IMR-90 (cell line): ENCODE results near the gene ARHGEF3. TPM values are rescaled to one million over a fixed set of nuclear protein-coding genes. Genes with fewer than 3 reads are reported as not detected.

Experiments used
- ATAC-seq: fragments of 200-7000 bp; cut with Tn5 transposase; 2 replicates; pipeline ENCODE4 v1.9.1; 2020; ENCODE audit warnings: low read depth, mild to moderate bottlenecking, moderate library complexity
- BruUV-seq: library from RNA; stranded (reverse); fragments of 400-500 nt; replicated peaks from 2 replicates; lab custom pipeline; 2021; lab: Mats Ljungman, UMichigan
- CTCF ChIA-PET: fragments of 300-600 bp; formaldehyde crosslinking; extraction: SDS; loops from one replicate; lab custom pipeline; 2021; ENCODE audit warnings: antibody characterized with exemption; lab: Yijun Ruan, JAX
- POLR2A ChIA-PET: fragments of 300-600 bp; sonication (Branson Sonifier 250); formaldehyde crosslinking; loops from one replicate; lab custom pipeline; 2022; ENCODE audit warnings: antibody characterized with exemption; ENCODE audit not compliant: unreplicated experiment; lab: Charles Lee
- DNase-seq: peaks from one replicate; pipeline ENCODE4 v3.0.0; 2013
- H2AFZ ChIP-seq: replicated peaks from 2 replicates; pipeline ENCODE3; 2013; ENCODE audit warnings: low read length, mild to moderate bottlenecking; ENCODE audit not compliant: poor library complexity
- H2AK5ac ChIP-seq: 2 replicates; pipeline ENCODE4 v1.6.1; 2013; ENCODE audit warnings: low read depth, low read length, inconsistent platforms
- H2AK9ac ChIP-seq: replicated peaks from 2 replicates; pipeline ENCODE3; 2013; ENCODE audit warnings: mild to moderate bottlenecking, low read depth, low read length, moderate library complexity; ENCODE audit not compliant: poor library complexity
- H2BK120ac ChIP-seq: 2 replicates; pipeline ENCODE4 v1.6.1; 2013; ENCODE audit warnings: low read depth, low read length, inconsistent platforms
- H2BK15ac ChIP-seq: 3 replicates; pipeline ENCODE4 v1.6.1; 2013; ENCODE audit warnings: low read depth, low read length, inconsistent platforms
- H2BK20ac ChIP-seq: 2 replicates; pipeline ENCODE4 v1.6.1; 2013; ENCODE audit warnings: low read depth, mild to moderate bottlenecking, inconsistent platforms, low read length, moderate library complexity
- H2BK5ac ChIP-seq: 2 replicates; pipeline ENCODE4 v1.6.1; 2013; ENCODE audit warnings: mild to moderate bottlenecking, low read depth, low read length, inconsistent platforms; ENCODE audit not compliant: poor library complexity, severe bottlenecking
- H3K14ac ChIP-seq: replicated peaks from 2 replicates; pipeline ENCODE4 v1.6.1; 2013; ENCODE audit warnings: low read depth, low read length, inconsistent platforms
- H3K18ac ChIP-seq: 2 replicates; pipeline ENCODE4 v1.6.1; 2013; ENCODE audit warnings: low read depth, low read length, control low read depth
- H3K23ac ChIP-seq: 2 replicates; pipeline ENCODE4 v1.6.1; 2013; ENCODE audit warnings: low read depth, low read length, inconsistent platforms
- H3K27ac ChIP-seq: 2 replicates; pipeline ENCODE4 v1.5.1; 2013; ENCODE audit warnings: mild to moderate bottlenecking, control low read depth, low read length; ENCODE audit not compliant: insufficient read depth
- H3K27me3 ChIP-seq: 2 replicates; pipeline ENCODE4 v1.6.1; 2013; ENCODE audit warnings: low read length; ENCODE audit not compliant: control insufficient read depth, insufficient read depth
- H3K36me3 ChIP-seq: 2 replicates; pipeline ENCODE4 v1.6.1; 2013; ENCODE audit warnings: low read length, mixed read lengths; ENCODE audit not compliant: control insufficient read depth, insufficient read depth
- H3K4ac ChIP-seq: 2 replicates; pipeline ENCODE4 v1.6.1; 2013; ENCODE audit warnings: low read depth, low read length, inconsistent platforms
- H3K4me1 ChIP-seq: 2 replicates; pipeline ENCODE4 v1.6.1; 2013; ENCODE audit warnings: low read length, mixed read lengths; ENCODE audit not compliant: control insufficient read depth, insufficient read depth
- H3K4me2 ChIP-seq: 2 replicates; pipeline ENCODE4 v1.6.1; 2013; ENCODE audit warnings: low read depth, mild to moderate bottlenecking, control low read depth, low read length, moderate library complexity
- H3K4me3 ChIP-seq: 2 replicates; pipeline ENCODE4 v1.5.1; 2013; ENCODE audit warnings: low read depth, mild to moderate bottlenecking, control low read depth, low read length, moderate library complexity; ENCODE audit not compliant: insufficient read depth
- H3K56ac ChIP-seq: 2 replicates; pipeline ENCODE4 v1.6.1; 2013; ENCODE audit warnings: low read length, inconsistent platforms; ENCODE audit not compliant: insufficient read depth; ENCODE audit errors: extremely low read depth
- H3K79me1 ChIP-seq, 2 experiments: 2 replicates each; pipeline ENCODE4 v1.6.1; 2013; ENCODE audit warnings: low read length in 2 of 2, inconsistent platforms in 1 of 2, low read depth in 1 of 2
- H3K9ac ChIP-seq: 2 replicates; pipeline ENCODE4 v1.6.1; 2013; ENCODE audit warnings: low read depth, low read length, control low read depth
- H3K9me1 ChIP-seq: 2 replicates; pipeline ENCODE4 v1.6.1; 2013; ENCODE audit warnings: low read length, inconsistent platforms; ENCODE audit not compliant: insufficient read depth
- H3K9me3 ChIP-seq: 2 replicates; pipeline ENCODE4 v1.6.1; 2013; ENCODE audit warnings: low read length; ENCODE audit not compliant: control insufficient read depth, insufficient read depth
- H4K20me1 ChIP-seq: 2 replicates; pipeline ENCODE4 v1.6.1; 2013; ENCODE audit warnings: low read length, inconsistent platforms; ENCODE audit not compliant: insufficient read depth
- H4K5ac ChIP-seq: 2 replicates; pipeline ENCODE4 v1.6.1; 2013; ENCODE audit warnings: mild to moderate bottlenecking, low read depth, low read length, control low read depth
- H4K8ac ChIP-seq, 2 experiments: 2 replicates each; pipeline ENCODE4 v1.6.1; 2013; ENCODE audit warnings: low read depth in 2 of 2, low read length in 2 of 2, control low read depth in 1 of 2, inconsistent platforms in 1 of 2
- H4K91ac ChIP-seq: 2 replicates; pipeline ENCODE4 v1.6.1; 2013; ENCODE audit warnings: low read depth, low read length, inconsistent platforms; ENCODE audit not compliant: insufficient read depth
- BHLHE40 ChIP-seq: fragments of 150-350 bp; IDR thresholded peaks from 2 replicates; pipeline ENCODE4 v1.6.1; 2016; ENCODE audit warnings: mild to moderate bottlenecking, low read depth, low read length
- CTCF ChIP-seq: conservative IDR thresholded peaks from 2 replicates; pipeline ENCODE4 v1.5.1; 2012; ENCODE audit warnings: mild to moderate bottlenecking, low read depth, low read length, improper control_type of control experiment
- ELK1 ChIP-seq: fragments of 150-350 bp; IDR thresholded peaks from 2 replicates; pipeline ENCODE4 v1.6.1; 2016; ENCODE audit warnings: low read depth, mild to moderate bottlenecking, low read length, moderate library complexity, borderline replicate concordance
- MAZ ChIP-seq: IDR thresholded peaks from 2 replicates; pipeline ENCODE4 v1.6.1; 2012; ENCODE audit warnings: low read depth, mild to moderate bottlenecking, low read length, improper control_type of control experiment, moderate library complexity, borderline replicate concordance
- MXI1 ChIP-seq: IDR thresholded peaks from 2 replicates; pipeline ENCODE4 v1.6.1; 2012; ENCODE audit warnings: low read depth, mild to moderate bottlenecking, low read length, moderate library complexity, borderline replicate concordance
- NFE2L2 ChIP-seq: fragments of 150-350 bp; IDR thresholded peaks from 2 replicates; pipeline ENCODE4 v1.6.1; 2016; ENCODE audit warnings: low read depth, mild to moderate bottlenecking, low read length
- POLR2A ChIP-seq: IDR thresholded peaks from 2 replicates; pipeline ENCODE4 v1.6.1; 2012; ENCODE audit warnings: mild to moderate bottlenecking, low read depth, low read length
- RAD21 ChIP-seq: IDR thresholded peaks from 2 replicates; pipeline ENCODE4 v1.6.1; 2012; ENCODE audit warnings: low read length, improper control_type of control experiment
- RCOR1 ChIP-seq: IDR thresholded peaks from 2 replicates; pipeline ENCODE4 v1.6.1; 2012; ENCODE audit warnings: mild to moderate bottlenecking, low read length, improper control_type of control experiment; ENCODE audit not compliant: insufficient replicate concordance
- RFX5 ChIP-seq: IDR thresholded peaks from 2 replicates; pipeline ENCODE4 v1.8.0; 2012; ENCODE audit warnings: low read depth, mild to moderate bottlenecking, low read length, moderate library complexity
- SMC3 ChIP-seq: fragments of 150-350 bp; IDR thresholded peaks from 2 replicates; pipeline ENCODE4 v1.6.1; 2016; ENCODE audit warnings: low read depth, mild to moderate bottlenecking, antibody characterized with exemption, low read length, moderate library complexity
- USF2 ChIP-seq: fragments of 150-350 bp; IDR thresholded peaks from 2 replicates; pipeline ENCODE4 v1.6.1; 2017; ENCODE audit warnings: mild to moderate bottlenecking, antibody characterized with exemption, low read length, low read depth
- WGBS, 2 experiments: methylation state at CpG; one replicate each; pipeline versions ENCODE4 v1.1.5 to v1.1.7; 2013; ENCODE audit warnings: missing lambda C conversion rate in 2 of 2; ENCODE audit not compliant: insufficient read length in 1 of 2; ENCODE audit errors: extremely low coverage in 2 of 2; 5-methylcytosine and 5-hydroxymethylcytosine counted together
- dilution Hi-C: fragments of 300-500 bp; cut with HindIII; formaldehyde crosslinking; loops from one replicate; pipeline ENCODE4 v1.14.3; 2018; ENCODE audit warnings: low sequenced_read_pairs; ENCODE audit not compliant: unreplicated experiment
- in situ Hi-C: fragments of 300-500 bp; cut with MboI; formaldehyde crosslinking; loops from 3 replicates; pipeline ENCODE4 v1.14.3; 2019; ENCODE audit warnings: low sequenced_read_pairs, inconsistent platforms, mixed read lengths
- intact Hi-C: fragments of 100-400 bp; cut with micrococcal nuclease; formaldehyde crosslinking; loops from 2 replicates; pipeline ENCODE4 v1.10.0; 2022
- polyA plus RNA-seq, 3 experiments: library from polyadenylated mRNA; depleted of rRNA; stranded (reverse); fragments of >200 nt; gene quantifications; 2 replicates each; pipeline ENCODE4 v1.2.3, GENCODE V29; 2012; ENCODE audit warnings: low replicate concordance in 1 of 3
- total RNA-seq: library from RNA; depleted of rRNA; stranded (reverse); fragments of >200 nt; gene quantifications from 2 replicates; pipeline ENCODE4 v1.2.3, GENCODE V29; 2012

The ARHGEF3 gene
- total and polyA plus RNA-seq, 2 of the 4 experiments (the other 2 are of a cell fraction): 2.1 to 2.3 TPM

GRCh38 chr3:56751056-56751707, 50.6 kb downstream of the ARHGEF3 start:
- no peak for ATAC-seq
- CTCF ChIA-PET: interaction anchor here (0.6 kb wide), 1 partner anchor 1970 kb away, joined by 5 read pairs; no protein-coding TSS in a partner anchor

More at GRCh38 chr3:56751056-56751707, 50.6 kb downstream of the ARHGEF3 start:
- Histone ChIP-seq H4K20me1 (no peaks in the 10 kb centered on the region), H2BK20ac (no peak overlapping the region), H3K27me3 (no peaks in the 10 kb centered on the region), H4K91ac (no peak overlapping the region), H3K4me3 (no peak overlapping the region), H2BK15ac (no peak overlapping the region), H4K5ac (no peak overlapping the region), H3K9me1 (peaks cover 3% of the 10 kb centered on the region; the same call in 1 of the 2 replicates), H2AK9ac (no peak overlapping the region), H3K4me2 (no peak overlapping the region), H3K27ac (no peak overlapping the region), H3K14ac (no peak overlapping the region), H2BK120ac (no peak overlapping the region), H3K9me3 (0 out of 2 replicates have a peak, but pooled peaks cover 2% of the 10 kb centered on the region), H3K9ac (no peak overlapping the region), H2AFZ (no peak overlapping the region), H3K79me1 (no peaks in the 10 kb centered on the region), H3K4ac (no peak overlapping the region), H2AK5ac (no peak overlapping the region), H3K36me3 (no peaks in the 10 kb centered on the region), H3K18ac (no peak overlapping the region), H3K4me1 (peaks cover 1% of the 10 kb centered on the region), H2BK5ac (no peak overlapping the region), H3K56ac (no peak overlapping the region), H3K23ac (no peak overlapping the region), H4K8ac (no peak overlapping the region)
- WGBS, 2 experiments: no CpG with 5 or more reads among the region's 5 CpGs
- TF ChIP-seq MAZ: no peak
- TF ChIP-seq SMC3: no peak
- no peak for TF ChIP-seq POLR2A
- no peak for TF ChIP-seq ELK1
- TF ChIP-seq CTCF: no peak
- TF ChIP-seq USF2: no peak
- no peak for TF ChIP-seq BHLHE40
- no peak for TF ChIP-seq RFX5
- no peak for TF ChIP-seq RAD21
- TF ChIP-seq NFE2L2: no peak
- TF ChIP-seq RCOR1: no peak
- TF ChIP-seq MXI1: no peak
- in situ Hi-C loops: no loop called here
- POLR2A ChIA-PET: no interaction called here
- intact Hi-C loops: no loop called here
- dilution Hi-C loops: no loop called here
- no peak for DNase-seq
- BruUV-seq: no TSS peak
